HL-60 (cell line): ENCODE data around the gene PREB.
"Not testable (repeated sequence)": the region's sequence is repeated elsewhere in the genome, so short reads cannot be mapped to it uniquely, and the experiment has no call there.

Experiments
- GABPA ChIP-seq: IDR thresholded peaks from 2 replicates; pipeline ENCODE4 v1.6.1; 2012; ENCODE audit warnings: low read depth
- POLR2AphosphoS5 ChIP-seq: IDR thresholded peaks from 2 replicates; pipeline ENCODE4 v1.6.1; 2012; ENCODE audit warnings: low read depth
- REST ChIP-seq: IDR thresholded peaks from 2 replicates; pipeline ENCODE4 v1.6.1; 2012; ENCODE audit warnings: low read depth; ENCODE audit not compliant: insufficient replicate concordance
- TF ChIP-seq, protein P1 (sequence below): IDR thresholded peaks from one replicate; pipeline ENCODE4 v1.5.1; 2011; ENCODE audit warnings: low read length, control low read depth, inconsistent platforms; ENCODE audit not compliant: insufficient read depth

GRCh38 chr2:27111392-27112078 lies 22.9 kb downstream of the PREB start:
- TF ChIP-seq, protein P1, sequence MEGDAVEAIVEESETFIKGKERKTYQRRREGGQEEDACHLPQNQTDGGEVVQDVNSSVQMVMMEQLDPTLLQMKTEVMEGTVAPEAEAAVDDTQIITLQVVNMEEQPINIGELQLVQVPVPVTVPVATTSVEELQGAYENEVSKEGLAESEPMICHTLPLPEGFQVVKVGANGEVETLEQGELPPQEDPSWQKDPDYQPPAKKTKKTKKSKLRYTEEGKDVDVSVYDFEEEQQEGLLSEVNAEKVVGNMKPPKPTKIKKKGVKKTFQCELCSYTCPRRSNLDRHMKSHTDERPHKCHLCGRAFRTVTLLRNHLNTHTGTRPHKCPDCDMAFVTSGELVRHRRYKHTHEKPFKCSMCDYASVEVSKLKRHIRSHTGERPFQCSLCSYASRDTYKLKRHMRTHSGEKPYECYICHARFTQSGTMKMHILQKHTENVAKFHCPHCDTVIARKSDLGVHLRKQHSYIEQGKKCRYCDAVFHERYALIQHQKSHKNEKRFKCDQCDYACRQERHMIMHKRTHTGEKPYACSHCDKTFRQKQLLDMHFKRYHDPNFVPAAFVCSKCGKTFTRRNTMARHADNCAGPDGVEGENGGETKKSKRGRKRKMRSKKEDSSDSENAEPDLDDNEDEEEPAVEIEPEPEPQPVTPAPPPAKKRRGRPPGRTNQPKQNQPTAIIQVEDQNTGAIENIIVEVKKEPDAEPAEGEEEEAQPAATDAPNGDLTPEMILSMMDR: not testable (repeated sequence)
- TF ChIP-seq REST, POLR2AphosphoS5, GABPA: not testable (repeated sequence)
